NCI-H2227 (cell line): Measurements from ENCODE around the gene SRL.

Experiments used
- DNase-seq: peaks from one replicate; lab custom pipeline; 2025; ENCODE audit not compliant: unreplicated experiment; lab: John Stamatoyannopoulos, UW

Gene SRL

DNA sequence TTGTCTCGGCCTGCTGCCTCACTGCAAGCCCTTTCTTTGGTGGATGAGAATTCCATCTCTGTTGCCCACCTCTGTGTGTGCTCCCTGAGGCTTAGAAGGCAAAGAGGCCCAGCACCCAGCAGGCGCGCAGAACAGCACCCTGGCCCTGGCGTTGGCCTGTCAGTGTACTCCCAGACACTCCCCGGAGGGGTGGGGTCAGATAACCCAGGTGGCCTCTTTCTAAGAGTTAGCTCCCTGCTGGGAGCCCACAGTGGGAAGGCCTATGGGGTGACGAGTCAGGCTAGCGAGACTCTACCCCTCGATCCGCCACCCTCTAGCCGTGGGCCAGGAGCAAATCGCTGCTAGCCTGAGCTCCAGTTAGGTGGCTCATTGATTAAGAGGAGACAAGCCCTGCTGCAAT is 38.1 kb downstream of the SRL start:
- DNase-seq: no peak

- no peak for DNase-seq
These were observed 39.1 kb downstream of the SRL start for GRCh38 chr16:4202615-4203345.

- DNase-seq: no peak
These were observed 41.1 kb downstream of the SRL start for GRCh38 chr16:4200781-4201137.

DNA sequence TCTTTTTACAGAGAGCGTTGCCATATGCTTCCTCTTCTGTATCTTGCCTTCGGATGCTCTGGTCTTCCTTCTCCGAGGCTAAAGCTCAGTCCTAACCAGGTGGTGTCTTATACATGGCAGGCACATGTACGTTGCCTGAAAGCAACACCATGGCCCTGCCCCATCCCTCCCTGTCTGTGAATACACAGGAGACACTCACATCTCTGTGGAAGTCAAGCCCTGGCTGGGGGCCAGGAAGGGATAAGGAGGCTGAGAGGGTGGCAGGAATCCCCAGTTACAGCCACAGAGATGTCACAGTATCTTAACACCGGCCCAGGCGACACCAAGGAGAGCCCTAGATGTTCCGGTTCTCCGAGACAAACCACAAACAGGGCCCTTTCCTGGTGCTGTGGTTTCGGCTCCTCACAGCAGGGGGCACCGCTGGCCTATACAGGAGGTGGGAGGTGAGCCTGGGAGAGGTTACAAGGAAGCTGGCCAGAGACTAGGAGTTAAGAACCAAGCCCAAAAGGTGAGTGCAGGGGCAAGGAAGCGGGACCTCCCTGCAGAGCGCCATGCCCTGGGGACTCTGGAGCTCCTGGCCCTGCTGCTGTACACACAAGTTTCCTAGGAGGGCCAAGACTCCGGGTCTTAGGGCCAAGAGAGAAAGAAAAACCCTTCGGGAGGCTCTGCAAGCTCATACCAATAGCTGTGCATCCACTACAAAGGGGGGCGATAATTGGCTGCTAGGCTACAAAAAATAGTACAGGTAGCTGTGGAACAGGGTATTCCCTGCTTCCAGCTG is 41.7 kb downstream of the SRL start:
- peak; percentile 38 for DNase-seq

GRCh38 chr16:4198816-4199215 is 43.1 kb downstream of the SRL start:
- no peak for DNase-seq

DNA sequence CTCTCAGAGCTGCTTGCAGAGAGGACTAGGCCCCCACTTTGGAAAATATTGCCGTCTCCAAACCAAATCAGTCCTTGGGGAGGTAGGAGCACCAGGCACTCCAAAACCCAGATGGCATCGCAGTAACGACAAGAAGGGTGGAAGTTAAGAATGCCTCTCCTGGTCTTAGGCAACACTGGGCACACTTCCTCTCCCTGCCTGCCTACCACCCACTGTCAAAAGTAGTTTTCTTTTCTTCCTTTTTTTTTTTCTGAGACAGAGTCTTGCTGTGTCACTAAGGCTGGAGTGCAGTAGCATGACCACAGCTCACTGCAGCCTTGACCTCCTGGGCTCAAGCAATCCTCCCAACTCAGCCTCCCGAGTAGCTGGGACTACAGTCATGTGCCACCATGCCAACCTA is 47.2 kb downstream of the SRL start:
- no peak for DNase-seq

- no peak for DNase-seq
These were observed 48.0 kb downstream of the SRL start for GRCh38 chr16:4193920-4194319.

- DNase-seq: no peak
These were observed 49.7 kb downstream of the SRL start for GRCh38 chr16:4192206-4192605.

DNA sequence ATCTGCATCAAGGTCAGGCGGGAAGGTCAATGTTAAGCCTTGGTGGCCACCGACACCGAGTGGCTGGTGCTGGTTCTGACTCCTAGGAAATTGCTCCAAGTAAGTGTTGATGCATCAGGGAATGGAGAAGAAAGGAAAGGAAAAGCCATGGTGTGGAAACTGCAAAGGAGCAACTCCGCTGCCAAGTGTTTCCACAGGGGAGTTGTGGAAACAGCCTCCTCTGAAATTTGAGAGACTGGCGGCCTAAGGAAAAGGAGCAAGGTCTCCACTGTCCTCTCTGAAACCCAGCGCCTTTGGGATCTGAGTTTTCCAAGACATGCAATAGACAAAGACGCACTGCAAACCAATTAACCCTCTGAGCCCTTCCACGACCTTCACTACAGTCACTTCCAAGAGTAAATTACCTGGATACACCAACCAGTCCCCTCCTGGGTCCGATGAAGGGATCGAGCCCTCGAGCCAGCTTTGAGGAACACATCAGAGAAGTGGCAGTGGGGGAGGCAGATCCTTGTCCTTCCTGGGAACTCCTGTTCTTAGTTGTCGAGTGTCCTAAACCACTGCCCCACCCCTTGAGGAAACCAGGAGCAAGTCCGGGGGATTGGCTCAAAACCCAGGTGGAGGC is 51.1 kb downstream of the SRL start:
- no peak for DNase-seq

GRCh38 chr16:4190086-4190485 is 51.8 kb downstream of the SRL start:
- no peak for DNase-seq

DNA sequence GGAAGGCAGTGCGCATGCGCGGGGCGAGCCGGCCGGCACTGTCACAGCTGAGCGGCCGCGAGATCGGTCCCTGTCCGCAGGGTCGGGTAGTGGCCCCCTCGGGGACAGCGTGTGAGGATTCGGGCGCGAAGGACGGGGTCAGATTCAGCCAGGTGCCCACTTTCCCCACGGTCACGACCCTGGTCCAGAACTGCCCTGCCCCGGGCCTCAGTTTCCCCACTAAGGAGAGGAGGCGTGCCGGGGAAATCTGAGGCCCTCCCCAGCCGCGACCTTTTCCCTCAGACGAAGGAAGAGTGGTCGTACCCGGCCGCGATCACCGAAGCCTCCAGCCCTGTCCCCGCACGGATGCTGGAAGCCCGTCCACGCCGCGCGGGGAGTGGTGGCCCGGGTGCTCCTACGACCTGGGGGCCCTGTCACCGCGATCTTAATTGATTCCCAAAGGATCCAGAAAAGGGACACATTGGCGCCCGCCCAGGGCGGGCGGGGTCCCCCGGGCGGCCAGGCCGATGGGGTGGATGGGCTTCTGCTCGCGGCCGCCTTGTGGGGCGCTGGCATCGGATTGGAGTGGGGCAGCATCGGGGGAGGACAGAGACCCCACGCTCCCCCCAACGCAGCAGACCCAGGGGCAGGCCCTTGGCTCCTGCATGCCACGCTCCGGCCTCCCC is 57.7 kb downstream of the SRL start:
- no peak for DNase-seq

DNA sequence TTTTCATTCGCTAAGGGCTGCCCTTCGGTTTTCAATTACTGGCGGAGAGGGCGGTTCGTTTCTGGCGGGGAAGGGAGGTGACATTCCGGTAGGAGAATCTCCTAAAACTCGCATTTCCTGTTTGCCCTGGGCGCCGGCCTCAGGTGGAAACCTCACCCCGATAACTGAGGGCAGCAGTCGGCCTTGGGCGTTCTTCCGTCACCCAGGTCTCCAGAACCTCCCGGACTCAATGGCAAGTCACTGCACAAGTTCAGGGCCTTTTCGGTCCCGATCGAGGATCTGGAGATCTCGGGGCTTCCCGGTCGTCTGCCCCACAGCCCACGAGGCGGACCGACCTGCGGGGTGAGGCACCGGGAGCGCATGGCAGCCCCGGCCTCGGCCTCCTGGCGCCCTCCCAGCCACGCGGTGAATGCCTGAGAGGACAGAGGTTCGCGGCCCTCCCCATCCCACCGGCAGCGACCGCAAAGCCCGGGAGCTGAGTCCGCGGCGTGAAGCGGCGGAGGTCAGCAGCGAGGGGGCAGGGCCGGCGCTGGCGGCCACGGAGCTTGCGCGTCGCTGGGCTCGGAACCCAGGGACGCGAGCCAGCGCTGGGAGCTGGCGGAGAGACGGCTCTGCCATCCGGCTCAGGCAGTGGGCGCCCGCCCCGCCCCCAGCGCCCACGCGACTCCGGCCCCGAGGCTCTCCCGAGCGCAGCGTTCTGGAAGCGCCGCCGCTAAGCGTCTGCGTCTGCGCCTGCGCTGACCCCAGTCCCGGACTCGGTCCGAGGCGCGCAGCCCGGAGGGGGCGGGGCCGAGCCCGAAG is 58.4 kb downstream of the SRL start:
- DNase-seq: peak; percentile 97

- no peak for DNase-seq
These were observed 59.2 kb downstream of the SRL start for GRCh38 chr16:4182581-4183236.

DNA sequence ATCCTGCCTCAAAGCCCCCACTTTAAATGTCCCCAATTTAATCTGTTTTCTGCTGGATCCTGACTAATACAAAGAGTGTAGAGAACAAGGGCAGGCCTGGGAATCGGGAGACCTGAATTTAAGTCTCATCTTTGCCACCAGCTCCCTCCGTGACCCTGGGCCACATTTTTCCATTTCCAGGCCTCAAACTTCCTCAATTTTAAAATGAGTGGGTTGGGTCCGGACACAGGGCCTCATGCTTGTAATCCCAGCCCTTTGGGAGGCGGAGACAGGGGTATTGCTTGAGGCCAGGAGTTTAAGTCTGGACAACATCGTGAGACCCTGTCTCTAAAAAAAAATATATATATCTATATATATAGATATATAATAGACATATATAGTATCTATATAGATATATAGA is 61.4 kb downstream of the SRL start:
- DNase-seq: no peak

DNA sequence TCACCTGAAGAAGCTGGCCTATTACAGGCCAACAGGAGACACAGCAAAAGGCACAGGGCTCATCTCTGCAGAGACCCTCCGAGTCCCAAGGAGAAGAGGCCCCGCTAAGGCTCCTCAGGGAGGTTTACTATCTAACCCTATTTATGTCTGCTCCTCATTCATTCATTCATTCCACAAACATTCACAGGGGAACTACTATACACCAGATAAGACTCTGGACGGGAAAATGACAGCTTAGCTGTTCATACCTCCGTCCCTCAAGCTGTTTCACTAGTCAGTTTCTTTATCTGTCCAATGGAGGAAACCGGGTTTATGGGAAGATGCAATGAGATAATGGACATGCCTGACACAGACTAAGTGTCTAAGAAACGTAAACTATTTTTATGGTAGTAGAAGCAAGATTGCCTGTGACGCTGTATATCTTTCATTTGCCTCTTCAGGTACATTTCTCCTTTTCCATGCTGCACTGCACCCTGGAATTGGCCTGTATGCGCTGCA is 62.1 kb downstream of the SRL start:
- DNase-seq: no peak

- DNase-seq: no peak
These were observed 62.9 kb downstream of the SRL start for GRCh38 chr16:4179020-4179419.

- no peak for DNase-seq
These were observed 63.3 kb downstream of the SRL start for GRCh38 chr16:4178468-4179010.

DNA sequence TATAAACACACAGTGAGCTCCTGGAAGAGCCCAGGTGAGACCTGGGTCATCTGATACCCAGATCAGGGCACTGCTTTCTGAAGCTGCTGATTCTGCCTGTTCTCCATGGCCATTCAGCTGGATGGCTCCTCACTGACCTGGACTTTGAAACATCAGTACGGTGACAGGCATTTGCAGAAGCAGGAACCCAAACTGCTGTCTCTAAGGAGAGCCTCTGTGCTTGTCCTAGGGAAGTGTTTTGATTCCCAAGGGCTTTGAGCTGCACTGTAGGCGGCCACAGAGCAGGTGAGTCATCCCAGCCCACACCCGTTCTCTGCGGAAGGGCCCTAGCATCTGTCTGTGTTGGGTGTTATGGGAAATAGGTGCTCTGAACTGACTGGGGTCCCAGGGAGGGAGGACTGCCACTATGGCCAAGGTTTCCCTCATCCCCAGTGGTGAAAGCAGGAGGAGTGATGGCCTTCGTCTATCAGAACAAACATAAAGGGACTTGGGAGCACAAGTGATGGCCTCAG is 64.9 kb downstream of the SRL start:
- no peak for DNase-seq

GRCh38 chr16:4175849-4176248 is 66.0 kb downstream of the SRL start:
- no peak for DNase-seq

- no peak for DNase-seq
These were observed 69.8 kb downstream of the SRL start for GRCh38 chr16:4172070-4172469.
